Stimulated activated CD4-positive, alpha-beta T cell treated with anti-CD3 and anti-CD28 coated beads, Interleukin-4, amount 100 ng/mL, for 4 hours (primary cell): ENCODE data around the gene KLHL11.
"Not testable (repeated sequence)": the region's sequence is repeated elsewhere in the genome, so short reads cannot be mapped to it uniquely, and the experiment has no call there.

Experiments
- DNase-seq, 2 experiments: peaks; one replicate each; pipeline ENCODE4 v3.0.0-alpha.2; 2020

The KLHL11 gene

DNA sequence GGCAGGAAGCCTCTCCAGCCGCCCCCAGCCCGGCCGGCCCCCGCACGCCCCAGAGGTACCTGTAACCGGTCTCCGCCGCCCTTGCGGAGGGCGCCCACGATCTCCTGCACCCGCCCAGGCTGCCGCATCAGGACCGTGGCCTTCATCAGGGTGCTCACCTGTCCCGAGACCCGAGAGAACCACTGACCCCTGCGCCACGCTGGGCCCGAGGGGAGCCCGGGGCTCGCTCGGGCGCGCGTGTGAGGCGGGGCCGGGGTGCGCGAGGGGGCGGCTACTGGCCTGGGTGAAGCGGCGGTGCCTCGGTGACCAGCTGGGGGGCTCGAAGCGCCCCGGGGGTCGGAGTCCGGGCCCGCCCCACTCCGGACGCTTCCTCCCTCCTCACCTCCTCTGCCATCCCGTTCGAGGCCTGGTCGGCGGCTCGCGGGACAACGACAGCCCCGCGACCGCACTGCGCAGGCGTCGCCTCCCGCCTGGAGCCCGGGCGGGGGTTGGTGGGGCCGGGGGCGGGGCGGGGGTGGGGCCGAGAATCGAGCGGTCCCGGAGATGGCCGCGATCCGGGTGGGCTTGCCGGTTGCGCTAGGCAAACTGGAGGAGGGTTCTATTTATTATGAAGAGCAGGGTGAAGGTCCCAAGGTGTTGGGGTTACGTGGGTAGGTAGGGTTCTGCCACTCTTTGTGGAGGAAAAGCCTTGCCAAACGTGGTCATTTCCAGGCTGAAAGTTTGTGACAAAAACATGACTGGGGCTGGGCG lies 29.2 kb downstream of the KLHL11 start, which contains the start of gene NT5C3B:
TSS of gene NT5C3B (minus strand) at position 433 of the 750 bp plus-strand sequence. CDS start at position 394, 39 bp downstream.
- DNase-seq, result peak; percentile 52 to 64

DNA sequence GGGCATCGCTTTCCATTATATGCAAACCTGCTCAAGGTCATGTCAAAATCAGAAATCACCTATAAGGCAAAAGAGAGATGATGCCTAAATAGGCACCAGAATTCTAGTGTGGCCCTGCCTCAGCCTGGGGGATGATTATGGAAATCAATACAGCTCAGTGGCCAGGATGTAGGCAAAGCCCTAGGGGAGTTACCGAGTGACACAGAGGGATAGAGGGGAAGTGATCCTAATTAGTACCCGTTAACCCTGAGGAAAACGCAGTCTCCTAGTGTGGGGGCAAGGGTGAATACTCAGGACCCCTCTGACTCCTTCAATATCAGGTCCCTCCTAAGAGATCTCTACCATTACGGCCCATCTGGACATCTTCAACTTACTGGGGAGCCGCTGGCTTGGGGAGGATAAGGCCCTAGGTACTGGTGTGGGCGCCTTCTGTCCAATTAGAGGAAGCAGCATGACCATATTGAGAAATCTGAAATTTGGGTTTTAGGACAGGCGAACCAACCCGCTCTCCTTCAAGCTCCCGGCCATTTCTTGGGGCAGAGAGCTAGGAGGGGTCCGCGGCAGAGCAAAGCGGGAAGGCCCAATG lies 29.9 kb downstream of the KLHL11 start:
- no peak for DNase-seq

DNA sequence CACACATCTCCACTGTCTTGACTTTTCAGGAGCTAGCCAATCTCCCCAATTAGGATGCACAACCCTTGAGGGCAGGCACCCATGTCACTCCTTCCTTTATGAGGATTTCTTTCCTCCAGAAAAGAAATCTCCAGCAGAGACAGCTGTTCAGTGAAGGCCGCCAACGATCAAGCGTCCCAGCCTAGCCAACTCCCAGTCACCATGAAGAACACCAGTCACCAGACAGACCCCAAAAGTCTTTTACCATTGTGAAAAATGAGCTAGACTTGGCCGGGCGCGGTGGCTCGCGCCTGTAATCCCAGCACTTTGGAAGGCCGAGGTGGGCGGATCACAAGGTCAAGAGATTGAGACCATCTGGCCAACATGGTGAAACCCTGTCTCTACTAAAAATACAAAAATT lies 35.3 kb downstream of the KLHL11 start:
- not testable (repeated sequence) for DNase-seq

DNA sequence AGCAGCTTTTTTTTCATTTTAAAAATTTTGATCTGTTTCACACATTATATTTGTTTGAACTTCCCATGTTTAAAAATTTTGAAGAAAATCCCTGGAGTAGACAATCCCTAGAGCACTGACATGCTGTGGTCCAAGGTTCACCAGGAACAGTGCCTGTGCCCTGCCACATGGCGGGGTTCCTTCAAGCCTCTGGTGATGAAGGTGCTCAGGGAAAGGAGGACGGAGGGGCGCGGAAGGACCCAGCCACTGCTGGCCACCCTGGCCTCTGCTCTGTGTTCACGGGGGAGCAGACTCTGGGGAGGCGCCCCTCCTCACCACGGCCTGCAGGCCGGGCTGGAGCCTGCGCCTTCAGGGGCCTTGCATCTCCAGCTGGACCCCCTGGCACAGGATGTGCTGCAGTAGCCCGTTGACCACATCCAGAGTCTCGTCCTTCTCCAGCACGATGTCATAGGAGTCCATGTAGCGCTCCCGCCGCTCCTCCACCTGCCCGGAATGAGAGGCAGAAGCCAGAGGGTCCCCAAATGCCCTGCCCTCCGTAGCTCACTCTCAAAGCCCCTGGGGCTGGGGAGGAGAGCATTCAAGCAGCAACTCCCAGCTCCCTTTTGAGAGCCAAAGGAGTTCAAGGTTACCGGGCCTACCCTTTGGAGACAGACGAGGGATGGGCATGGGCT lies 39.9 kb downstream of the KLHL11 start:
- DNase-seq, result no peak

DNA sequence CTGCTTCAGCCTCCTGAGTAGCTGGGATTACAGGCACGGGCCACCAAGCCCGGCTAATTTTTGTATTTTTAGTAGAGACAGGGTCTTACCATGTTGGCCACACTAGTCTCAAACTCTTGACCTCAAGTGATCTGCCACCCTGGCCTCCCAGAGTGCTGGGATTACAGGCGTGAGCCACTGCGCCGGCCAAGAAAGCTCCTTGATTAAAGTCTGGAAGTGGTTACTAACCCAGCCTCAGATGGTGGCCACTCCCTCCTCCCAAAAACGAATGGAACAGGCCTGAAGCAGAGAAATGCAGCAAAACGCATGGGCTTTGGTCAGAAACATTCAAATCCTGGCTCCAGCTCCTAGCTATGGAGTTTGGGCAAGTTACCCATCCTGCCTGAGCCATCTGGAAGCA lies 41.1 kb downstream of the KLHL11 start:
- no peak for DNase-seq

DNA sequence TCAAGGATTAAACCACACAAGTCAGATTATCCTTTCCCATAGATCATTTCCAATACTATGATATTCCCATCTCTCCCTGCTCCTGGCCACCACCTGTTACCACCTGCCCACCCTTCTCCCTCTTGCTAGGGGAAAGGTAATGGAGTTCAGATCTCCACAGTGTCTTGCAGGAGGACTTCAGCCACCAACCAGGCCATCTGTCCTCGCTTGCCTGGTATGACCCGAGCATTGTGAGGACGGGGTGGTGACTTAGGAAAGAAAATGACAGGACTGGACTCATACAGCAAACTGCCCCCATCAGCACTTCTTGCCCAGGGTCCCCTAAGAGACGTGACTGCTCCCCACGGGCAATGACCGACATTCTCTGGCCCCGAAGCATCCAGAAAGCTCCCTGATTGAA lies 41.6 kb downstream of the KLHL11 start:
- DNase-seq, result no peak

DNA sequence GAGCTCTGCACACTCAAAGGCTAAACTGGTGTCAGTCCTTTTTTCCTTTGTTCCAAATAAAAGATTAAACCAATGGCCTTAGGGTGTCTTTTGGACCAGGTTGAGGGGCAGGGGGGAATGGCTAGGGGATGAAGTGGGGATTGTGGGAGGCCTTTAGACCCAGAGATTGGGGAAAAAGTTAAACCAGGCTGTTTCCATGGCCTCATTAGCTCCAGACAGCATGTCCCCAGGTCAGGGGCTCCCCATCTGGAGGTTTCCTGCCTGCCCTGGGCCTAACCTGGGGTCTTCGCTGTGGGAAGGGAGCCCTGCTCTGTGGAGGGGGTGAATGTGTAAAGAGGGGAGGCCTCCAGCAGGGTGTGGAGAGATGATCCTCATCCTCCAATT lies 42.1 kb downstream of the KLHL11 start:
- no peak for DNase-seq

DNA sequence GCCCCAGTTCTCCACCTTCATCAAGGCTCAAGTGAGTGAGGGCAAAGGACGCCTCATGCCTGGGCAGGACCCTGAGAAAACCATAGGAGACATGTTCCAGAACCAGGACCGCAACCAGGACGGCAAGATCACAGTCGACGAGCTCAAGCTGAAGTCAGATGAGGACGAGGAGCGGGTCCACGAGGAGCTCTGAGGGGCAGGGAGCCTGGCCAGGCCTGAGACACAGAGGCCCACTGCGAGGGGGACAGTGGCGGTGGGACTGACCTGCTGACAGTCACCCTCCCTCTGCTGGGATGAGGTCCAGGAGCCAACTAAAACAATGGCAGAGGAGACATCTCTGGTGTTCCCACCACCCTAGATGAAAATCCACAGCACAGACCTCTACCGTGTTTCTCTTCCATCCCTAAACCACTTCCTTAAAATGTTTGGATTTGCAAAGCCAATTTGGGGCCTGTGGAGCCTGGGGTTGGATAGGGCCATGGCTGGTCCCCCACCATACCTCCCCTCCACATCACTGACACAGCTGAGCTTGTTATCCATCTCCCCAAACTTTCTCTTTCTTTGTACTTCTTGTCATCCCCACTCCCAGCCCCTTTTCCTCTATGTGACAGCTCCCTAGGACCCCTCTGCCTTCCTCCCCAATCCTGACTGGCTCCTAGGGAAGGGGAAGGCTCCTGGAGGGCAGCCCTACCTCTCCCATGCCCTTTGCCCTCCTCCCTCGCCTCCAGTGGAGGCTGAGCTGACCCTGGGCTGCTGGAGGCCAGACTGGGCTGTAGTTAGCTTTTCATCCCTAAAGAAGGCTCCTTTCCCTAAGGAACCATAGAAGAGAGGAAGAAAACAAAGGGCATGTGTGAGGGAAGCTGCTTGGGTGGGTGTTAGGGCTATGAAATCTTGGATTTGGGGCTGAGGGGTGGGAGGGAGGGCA lies 42.7 kb downstream of the KLHL11 start:
- no peak for DNase-seq

DNA sequence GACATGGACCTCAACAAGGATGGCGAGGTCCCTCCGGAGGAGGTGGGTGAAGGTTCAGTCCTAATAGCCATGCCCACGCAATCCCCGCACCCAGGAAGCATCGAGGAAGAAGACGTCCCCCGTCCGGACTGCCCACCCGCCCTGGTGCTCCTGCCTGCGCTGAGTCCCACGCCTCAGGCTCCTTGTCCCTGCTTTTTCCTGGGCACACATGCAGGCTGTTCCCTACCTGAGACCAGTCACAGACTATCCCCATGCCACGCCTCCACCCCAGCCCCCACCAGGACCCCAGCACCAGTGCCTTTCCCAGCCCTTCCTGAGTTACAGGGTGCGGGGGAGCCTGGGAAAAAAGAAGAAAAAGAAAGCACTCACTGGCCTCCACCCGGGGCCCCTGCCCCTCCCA lies 43.4 kb downstream of the KLHL11 start:
- DNase-seq, result no peak

DNA sequence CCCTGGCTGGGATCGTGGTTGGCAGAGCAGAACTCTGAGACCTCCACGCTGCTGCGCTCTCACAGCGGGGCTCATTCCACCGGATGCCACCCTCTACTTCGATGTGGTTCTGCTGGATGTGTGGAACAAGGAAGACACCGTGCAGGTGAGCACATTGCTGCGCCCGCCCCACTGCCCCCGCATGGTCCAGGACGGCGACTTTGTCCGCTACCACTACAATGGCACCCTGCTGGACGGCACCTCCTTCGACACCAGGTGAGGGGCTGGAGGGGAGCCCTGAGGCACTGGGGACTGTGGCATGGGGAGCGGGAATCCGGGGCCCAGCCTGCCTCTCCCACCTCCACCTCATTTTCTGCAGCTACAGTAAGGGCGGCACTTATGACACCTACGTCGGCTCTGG lies 47.2 kb downstream of the KLHL11 start:
- DNase-seq, result no peak

DNA sequence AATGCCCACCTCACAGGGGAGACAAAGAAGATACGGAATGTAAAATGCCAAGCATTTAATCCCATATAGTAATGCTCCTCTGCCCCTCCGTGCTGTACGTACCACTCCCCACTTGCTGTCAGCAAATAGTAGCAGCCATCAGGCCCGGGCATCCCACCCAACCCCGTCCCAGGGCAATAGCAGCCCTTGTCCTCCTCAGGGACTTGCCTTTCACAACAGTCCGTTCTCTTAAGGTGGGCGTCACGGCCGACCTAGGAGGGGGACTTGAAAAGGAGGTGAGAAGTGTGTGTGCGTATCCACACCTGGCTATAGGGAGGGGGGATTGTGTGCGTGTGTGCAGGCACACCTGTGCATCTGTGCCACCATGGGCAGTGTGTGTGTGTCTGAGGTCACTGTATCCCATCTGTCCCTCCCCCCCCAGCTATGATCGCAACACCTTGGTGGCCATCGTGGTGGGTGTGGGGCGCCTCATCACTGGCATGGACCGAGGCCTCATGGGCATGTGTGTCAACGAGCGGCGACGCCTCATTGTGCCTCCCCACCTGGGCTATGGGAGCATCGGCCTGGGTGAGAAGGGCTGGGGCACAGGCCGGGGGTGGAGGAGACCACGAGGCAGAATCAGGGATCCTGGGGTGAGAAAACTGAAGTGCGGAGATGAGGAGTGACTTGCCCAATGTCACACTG lies 48.4 kb downstream of the KLHL11 start:
- DNase-seq, result no peak

DNA sequence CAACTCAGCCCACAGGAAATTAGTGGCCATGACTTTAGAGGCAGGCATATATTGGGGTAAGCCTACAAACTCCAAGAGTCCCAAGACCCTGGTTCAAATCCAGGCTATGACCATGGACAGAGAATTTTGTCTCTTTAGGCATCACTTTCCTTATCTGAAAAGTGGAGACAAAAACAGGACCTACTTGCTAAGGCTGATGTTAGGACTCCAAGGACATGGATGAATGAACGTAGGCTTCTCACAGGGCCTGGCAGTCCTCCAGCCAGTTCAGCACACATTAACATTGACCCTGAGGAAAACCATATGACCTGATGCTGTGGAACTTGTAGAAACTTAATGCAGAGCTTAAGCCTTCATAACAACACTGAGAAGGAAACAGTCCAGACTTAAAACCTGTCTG lies 51.0 kb downstream of the KLHL11 start:
- DNase-seq, result no peak

DNA sequence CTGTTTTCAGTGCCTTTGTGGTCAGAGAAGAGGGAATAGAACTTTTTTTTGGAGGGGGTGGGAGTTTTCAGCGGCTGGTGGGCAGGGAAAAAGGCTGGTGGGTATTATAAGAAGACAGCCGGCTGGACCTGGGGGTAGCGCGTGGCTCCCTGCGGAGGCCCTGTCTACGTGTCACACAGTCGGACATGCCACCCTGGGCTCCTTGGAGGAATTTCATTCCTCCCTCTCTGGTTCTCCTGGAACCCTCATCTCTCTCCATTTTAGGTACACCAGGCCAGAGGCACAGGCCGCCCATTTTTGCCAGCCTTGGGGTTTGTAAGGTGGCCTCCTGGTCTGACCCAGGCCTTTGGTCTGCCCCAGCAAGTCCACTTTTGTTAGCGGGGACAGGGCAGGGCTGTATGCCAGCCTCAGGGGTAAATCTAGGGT lies 51.5 kb downstream of the KLHL11 start:
- no peak for DNase-seq

DNA sequence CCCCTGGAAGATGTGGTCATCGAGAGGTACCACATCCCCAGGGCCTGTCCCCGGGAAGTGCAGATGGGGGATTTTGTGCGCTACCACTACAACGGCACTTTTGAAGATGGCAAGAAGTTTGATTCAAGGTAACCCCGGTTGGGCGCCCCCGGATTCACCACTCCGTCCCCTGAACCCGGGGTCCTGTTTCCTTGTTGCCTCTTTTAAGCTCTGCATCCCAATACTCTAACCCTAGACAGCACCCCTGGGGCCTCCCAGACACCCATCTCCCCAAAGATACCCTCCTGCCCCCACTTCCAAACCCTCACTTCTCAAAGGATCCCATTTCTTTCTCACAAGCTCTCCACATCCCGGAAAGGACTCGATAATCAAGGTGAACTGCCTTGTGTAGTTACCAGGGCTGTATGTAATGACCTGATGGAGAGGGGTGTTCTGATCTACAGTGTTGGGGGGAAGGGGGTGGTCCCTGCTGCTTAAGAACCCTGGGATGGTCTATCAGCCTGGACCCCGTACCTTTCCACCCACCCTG lies 52.0 kb downstream of the KLHL11 start:
- DNase-seq, result no peak

DNA sequence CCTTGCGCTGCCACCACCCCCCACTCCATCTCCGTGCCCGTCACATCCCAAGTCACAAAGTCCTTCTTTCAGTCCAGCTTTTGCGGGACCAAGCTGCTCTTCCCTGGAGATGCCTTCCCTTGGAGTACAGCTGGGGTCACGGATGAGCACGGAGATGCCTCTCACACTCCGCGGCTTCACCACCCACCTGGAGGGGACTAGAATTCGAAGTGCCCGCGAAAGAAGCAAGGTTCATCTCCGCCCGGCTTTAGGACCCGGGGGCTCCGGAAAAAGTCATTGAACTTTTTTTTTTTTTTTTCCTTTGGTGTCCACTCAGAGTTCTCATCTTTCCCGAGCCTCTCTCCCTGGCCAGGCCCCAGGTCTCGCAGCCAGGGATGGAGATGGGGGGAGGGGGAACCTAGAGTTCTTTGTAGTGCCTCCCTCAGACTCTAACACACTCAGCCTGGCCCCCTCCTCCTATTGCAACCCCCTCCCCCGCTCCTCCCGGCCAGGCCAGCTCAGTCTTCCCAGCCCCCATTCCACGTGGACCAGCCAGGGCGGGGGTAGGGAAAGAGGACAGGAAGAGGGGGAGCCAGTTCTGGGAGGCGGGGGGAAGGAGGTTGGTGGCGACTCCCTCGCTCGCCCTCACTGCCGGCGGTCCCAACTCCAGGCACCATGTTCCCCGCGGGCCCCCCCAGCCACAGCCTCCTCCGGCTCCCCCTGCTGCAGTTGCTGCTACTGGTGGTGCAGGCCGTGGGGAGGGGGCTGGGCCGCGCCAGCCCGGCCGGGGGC lies 52.7 kb downstream of the KLHL11 start, which contains the start of gene FKBP10:
TSS of gene FKBP10 (plus strand) at position 624 of the 771 bp plus-strand sequence. CDS start at position 655, 31 bp downstream.
- DNase-seq, result peak; percentile 15

DNA sequence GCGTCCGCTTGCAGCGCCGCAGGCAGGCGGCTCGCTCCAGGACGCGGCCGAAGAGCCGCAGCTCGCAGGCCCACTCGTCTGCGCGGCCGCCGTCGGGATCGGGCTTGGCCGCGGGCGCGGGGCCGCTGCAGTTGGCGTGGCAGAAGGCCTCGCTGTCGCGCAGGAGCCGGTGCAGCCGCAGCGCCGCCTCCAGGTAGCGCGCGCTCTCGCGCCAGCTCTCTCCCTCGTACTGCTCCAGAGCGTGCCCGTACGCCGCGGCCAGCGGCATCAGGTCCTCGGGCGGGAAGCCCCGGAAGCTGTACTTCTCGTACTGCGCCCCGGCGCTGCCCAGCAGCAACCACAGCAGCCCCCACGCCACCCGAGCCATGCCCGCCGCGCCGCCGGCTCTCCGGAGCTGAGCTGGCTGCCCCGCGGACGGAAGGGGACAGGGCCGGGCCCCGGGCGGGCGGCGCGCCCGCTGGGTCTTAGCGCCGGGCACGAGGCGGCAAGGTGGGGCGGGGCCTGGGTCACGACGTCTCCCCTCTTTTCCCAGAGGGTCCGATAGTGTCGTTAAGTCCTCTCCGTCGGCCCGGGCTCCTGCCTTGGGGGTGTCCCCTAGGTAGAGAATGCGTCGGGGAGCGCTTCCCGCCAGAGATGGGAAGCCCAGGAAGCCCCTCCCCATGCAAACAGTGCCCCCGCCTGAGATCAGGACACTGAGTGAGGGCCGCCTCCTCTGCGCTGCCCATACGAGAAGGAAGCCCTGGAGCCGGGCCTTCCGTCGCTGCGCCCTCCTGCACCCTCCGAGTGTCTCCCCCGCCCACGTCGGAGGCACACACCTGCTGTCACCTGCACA lies 53.5 kb downstream of the KLHL11 start, which contains the start of gene P3H4:
TSS of gene P3H4 (minus strand) at position 401 of the 832 bp plus-strand sequence. CDS start at position 367, 34 bp downstream.
- DNase-seq, result peak; percentile 65 to 70

DNA sequence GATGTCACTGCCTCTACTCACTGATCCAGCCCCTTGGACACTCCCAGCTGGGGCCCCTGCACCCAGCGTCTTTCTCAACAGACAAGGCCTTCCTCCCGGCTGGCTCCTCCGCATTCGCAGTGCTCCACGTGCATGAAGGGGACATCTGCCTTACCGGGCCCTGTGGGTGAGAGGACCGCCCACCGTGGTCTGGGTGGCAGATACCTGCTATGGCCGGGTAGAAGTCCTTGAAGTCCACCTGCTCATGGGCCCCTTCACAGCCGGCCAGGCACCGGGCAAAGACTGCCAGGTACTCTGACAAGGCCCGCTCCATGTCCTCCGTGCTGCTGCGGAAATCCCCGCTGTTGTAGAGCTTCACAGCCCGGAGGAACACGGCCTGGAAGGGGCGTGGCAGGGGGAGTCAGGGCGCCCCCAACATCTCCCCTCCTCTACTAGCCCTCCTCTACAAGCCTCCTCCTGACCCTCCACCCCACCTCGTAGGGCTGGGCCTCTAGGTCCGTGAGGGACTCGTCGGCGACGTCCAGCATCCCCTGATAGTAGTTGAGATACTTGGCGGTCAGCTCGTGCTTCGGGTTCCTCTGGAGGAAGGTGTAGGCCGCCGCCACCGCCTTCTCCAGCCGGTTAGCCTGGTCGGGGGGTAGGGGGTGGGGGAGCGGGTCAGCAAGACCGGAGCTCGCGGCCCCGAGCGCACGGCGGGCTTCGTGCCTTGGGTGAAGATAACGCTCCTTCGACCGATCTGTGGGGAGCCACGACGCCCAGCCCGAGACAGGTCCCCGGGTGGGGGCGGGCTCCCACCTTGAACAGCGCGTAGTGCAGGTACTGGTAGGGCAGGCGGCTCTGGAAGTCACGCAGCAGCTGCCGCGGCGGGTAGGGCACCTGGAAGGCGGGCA lies 54.3 kb downstream of the KLHL11 start:
- DNase-seq, result no peak

DNA sequence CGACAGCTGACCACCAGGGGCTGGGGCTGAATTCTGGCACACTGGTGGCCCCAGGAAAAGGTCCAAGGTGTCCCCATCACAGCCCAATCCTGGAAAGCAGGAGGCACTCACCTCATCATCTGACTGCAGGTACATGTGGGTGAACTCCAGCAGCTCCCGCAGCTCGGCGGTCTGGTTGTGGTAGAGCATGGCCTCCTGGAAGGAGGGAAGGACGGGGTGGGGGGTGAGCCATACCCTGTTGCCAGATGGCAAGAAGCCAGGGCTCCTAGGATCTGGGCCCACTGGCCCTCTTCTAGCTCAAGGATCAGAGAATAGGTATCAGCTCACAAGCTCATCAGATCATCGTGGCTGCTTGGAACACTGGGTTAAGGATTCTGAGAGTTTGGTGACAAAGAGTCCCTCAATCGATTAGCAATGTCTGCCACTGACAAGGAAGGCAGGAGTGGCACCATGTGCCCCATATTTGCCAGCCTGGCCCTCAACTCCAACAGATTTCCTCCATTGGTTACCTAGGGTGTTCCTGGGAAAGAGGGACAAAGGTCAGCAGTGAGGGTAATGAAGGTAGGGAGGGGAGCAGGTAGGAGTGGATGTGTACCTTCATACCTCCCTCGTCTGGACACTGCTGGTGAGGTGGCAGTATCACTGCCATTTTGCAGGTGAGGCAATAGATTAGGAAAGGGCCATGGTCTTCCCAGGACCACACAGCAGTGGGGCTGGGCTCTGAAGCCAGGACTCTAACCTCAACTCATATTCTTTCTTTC lies 58.4 kb downstream of the KLHL11 start:
- no peak for DNase-seq
